ENCODE measurements around the gene LTA.
A peak's percentile ranks its signal among the peaks of the same experiment; 100 is the strongest.

The LTA gene

GRCh38 chr6:31572041-31572911, at the start of gene LTA:
Gene LTA, plus strand, starts transcription at chr6:31572289. Its CDS starts 454 bp downstream, at chr6:31572743.
- peak; percentile 78 to 87 for DNase-seq (ENCODE audit: extremely low read depth in 1 of 2, low read depth in 1 of 2)

GRCh38 chr6:31525553-31525931, 46.5 kb upstream of the LTA start:
- no peak for DNase-seq (ENCODE audit: extremely low read depth in 1 of 2, low read depth in 1 of 2)

GRCh38 chr6:31525932-31526591, 46.0 kb upstream of the LTA start:
- DNase-seq (ENCODE audit: extremely low read depth in 1 of 2, low read depth in 1 of 2) = no peak

- DNase-seq (ENCODE audit: extremely low read depth in 1 of 2, low read depth in 1 of 2) = no peak
Observed at GRCh38 chr6:31528307-31528777, 43.7 kb upstream of the LTA start.

GRCh38 chr6:31528821-31529328, 43.2 kb upstream of the LTA start, which contains the start of gene MCCD1:
Gene MCCD1, plus strand, starts transcription at chr6:31528962. Its CDS starts 53 bp downstream, at chr6:31529015.
- no peak for DNase-seq (ENCODE audit: extremely low read depth in 1 of 2, low read depth in 1 of 2)

GRCh38 chr6:31529329-31530150, 42.5 kb upstream of the LTA start:
- no peak for DNase-seq (ENCODE audit: extremely low read depth in 1 of 2, low read depth in 1 of 2)

- no peak for DNase-seq (ENCODE audit: extremely low read depth in 1 of 2, low read depth in 1 of 2)
Observed at GRCh38 chr6:31530659-31531058, 41.4 kb upstream of the LTA start.

GRCh38 chr6:31531162-31531561, 40.9 kb upstream of the LTA start:
- no peak for DNase-seq (ENCODE audit: extremely low read depth in 1 of 2, low read depth in 1 of 2)

- no peak for DNase-seq (ENCODE audit: extremely low read depth in 1 of 2, low read depth in 1 of 2)
Observed at GRCh38 chr6:31531771-31532643, 40.1 kb upstream of the LTA start.

GRCh38 chr6:31532644-31533454, 39.2 kb upstream of the LTA start:
- DNase-seq (ENCODE audit: extremely low read depth in 1 of 2, low read depth in 1 of 2) = no peak

GRCh38 chr6:31533455-31533841, 38.6 kb upstream of the LTA start:
- DNase-seq (ENCODE audit: extremely low read depth in 1 of 2, low read depth in 1 of 2) = no peak

- DNase-seq (ENCODE audit: extremely low read depth in 1 of 2, low read depth in 1 of 2) = no peak
Observed at GRCh38 chr6:31534011-31534410, 38.1 kb upstream of the LTA start.

- DNase-seq (ENCODE audit: extremely low read depth in 1 of 2, low read depth in 1 of 2) = no peak
Observed at GRCh38 chr6:31534521-31535040, 37.5 kb upstream of the LTA start.

- no peak for DNase-seq (ENCODE audit: extremely low read depth in 1 of 2, low read depth in 1 of 2)
Observed at GRCh38 chr6:31535538-31536324, 36.4 kb upstream of the LTA start.

GRCh38 chr6:31538805-31539400, 33.2 kb upstream of the LTA start:
- no peak for DNase-seq (ENCODE audit: extremely low read depth in 1 of 2, low read depth in 1 of 2)

GRCh38 chr6:31540640-31541039, 31.4 kb upstream of the LTA start:
- DNase-seq (ENCODE audit: extremely low read depth in 1 of 2, low read depth in 1 of 2) = no peak

- peak in 1 of 2 donors; percentile 52 for DNase-seq (ENCODE audit: extremely low read depth in 1 of 2, low read depth in 1 of 2)
Observed at GRCh38 chr6:31541059-31541657, 30.9 kb upstream of the LTA start.

All from stimulated activated CD8-positive, alpha-beta memory T cell treated with anti-CD3 and anti-CD28 coated beads, Interleukin-7, amount 100 ng/mL, for 48 hours (primary cell).